ENCODE measurements around the gene GDF9.
"Not testable (repeated sequence)": the region's sequence is repeated elsewhere in the genome, so short reads cannot be mapped to it uniquely, and the experiment has no call there.

GDF9 gene

GRCh38 chr5:132873930-132874271, 7.6 kb upstream of the GDF9 start:
- DNase-seq (ENCODE audit: extremely low spot score, insufficient read length, low read depth) (no peak), FAIRE-seq (no peak)

GRCh38 chr5:132873119-132873929, 7.1 kb upstream of the GDF9 start, which contains the start of gene LEAP2:
Gene LEAP2, plus strand, starts transcription at chr5:132873668. Its CDS starts 27 bp downstream, at chr5:132873695.
- FAIRE-seq (no peak), DNase-seq (ENCODE audit: extremely low spot score, insufficient read length, low read depth) (no peak)

DNA sequence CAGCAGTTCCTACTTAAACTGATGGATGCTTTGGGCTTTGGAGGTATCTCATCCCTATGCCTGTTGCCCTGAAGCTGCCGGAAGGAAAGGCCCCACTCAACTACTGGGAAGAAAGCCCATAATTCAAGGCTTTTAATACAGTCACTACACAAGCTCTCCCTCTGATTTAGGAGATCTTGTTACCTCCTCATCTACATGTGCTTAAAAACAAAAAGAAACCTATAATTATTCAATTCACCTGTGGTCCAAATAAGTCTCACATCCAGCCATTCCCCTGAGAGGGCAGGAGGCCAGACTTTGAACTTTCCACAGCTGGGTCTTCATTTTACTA, 6.5 kb upstream of the GDF9 start:
- DNase-seq (ENCODE audit: extremely low spot score, insufficient read length, low read depth) (no peak), FAIRE-seq (no peak)

- DNase-seq (ENCODE audit: extremely low spot score, insufficient read length, low read depth) (no peak), FAIRE-seq (no peak)
Measured at GRCh38 chr5:132871459-132872284, 5.4 kb upstream of the GDF9 start.

DNA sequence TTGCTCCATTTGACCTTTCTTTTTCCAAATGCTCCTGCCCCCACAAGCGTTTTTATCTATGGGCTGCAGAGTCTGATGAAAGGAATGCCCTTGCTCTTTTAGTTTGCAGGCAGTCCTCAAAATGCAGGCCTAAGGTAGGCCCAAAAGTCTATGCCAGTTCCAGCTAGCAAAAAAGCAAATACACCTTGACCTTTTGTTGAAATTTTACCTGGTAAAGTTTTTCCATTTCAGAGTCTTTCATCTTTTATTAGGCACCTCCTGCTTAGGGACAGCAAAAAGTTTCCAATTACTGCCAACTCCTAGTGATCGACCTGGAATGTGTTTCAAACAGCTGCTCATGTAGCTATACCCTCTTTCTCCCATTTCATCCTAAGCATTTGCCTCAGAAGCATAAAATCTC, 4.5 kb upstream of the GDF9 start:
- DNase-seq (ENCODE audit: extremely low spot score, insufficient read length, low read depth) (no peak), FAIRE-seq (no peak)

- DNase-seq (ENCODE audit: extremely low spot score, insufficient read length, low read depth) (no peak), FAIRE-seq (no peak)
Measured at GRCh38 chr5:132868754-132869153, 2.5 kb upstream of the GDF9 start.

GRCh38 chr5:132867046-132867451, 780 bp upstream of the GDF9 start:
- DNase-seq (ENCODE audit: extremely low spot score, insufficient read length, low read depth) (no peak), FAIRE-seq (no peak)

- DNase-seq (ENCODE audit: extremely low spot score, insufficient read length, low read depth) (no peak), FAIRE-seq (no peak)
Measured at GRCh38 chr5:132865668-132866341, 464 bp downstream of the GDF9 start.

GRCh38 chr5:132860742-132861141, 5.5 kb downstream of the GDF9 start:
- no peak for DNase-seq (ENCODE audit: extremely low spot score, insufficient read length, low read depth)
- FAIRE-seq: no peak

- FAIRE-seq: no peak
- DNase-seq (ENCODE audit: extremely low spot score, insufficient read length, low read depth): no peak
Measured at GRCh38 chr5:132859889-132860437, 6.3 kb downstream of the GDF9 start.

- DNase-seq (ENCODE audit: extremely low spot score, insufficient read length, low read depth) (no peak), FAIRE-seq (no peak)
Measured at GRCh38 chr5:132856011-132856410, 10.3 kb downstream of the GDF9 start.

- not testable (repeated sequence) for FAIRE-seq; DNase-seq (ENCODE audit: extremely low spot score, insufficient read length, low read depth)
Measured at GRCh38 chr5:132854992-132855391, 11.3 kb downstream of the GDF9 start.

- no peak for FAIRE-seq
Measured at GRCh38 chr5:132854301-132854700, 12.0 kb downstream of the GDF9 start.

GRCh38 chr5:132853790-132854189, 12.5 kb downstream of the GDF9 start:
- FAIRE-seq: no peak

More at GRCh38 chr5:132854301-132854700, 12.0 kb downstream of the GDF9 start:
- no peak for DNase-seq (ENCODE audit: extremely low spot score, insufficient read length, low read depth)

GRCh38 chr5:132853323-132853722, 12.9 kb downstream of the GDF9 start:
- DNase-seq (ENCODE audit: extremely low spot score, insufficient read length, low read depth) (no peak), FAIRE-seq (no peak)

More at GRCh38 chr5:132853790-132854189, 12.5 kb downstream of the GDF9 start:
- DNase-seq (ENCODE audit: extremely low spot score, insufficient read length, low read depth): no peak

GRCh38 chr5:132850066-132850465, 16.2 kb downstream of the GDF9 start:
- FAIRE-seq: no peak
- no peak for DNase-seq (ENCODE audit: extremely low spot score, insufficient read length, low read depth)

GRCh38 chr5:132849347-132849746, 16.9 kb downstream of the GDF9 start:
- DNase-seq (ENCODE audit: extremely low spot score, insufficient read length, low read depth) (no peak), FAIRE-seq (no peak)

GRCh38 chr5:132848270-132848669, 18.0 kb downstream of the GDF9 start:
- FAIRE-seq: no peak
- no peak for DNase-seq (ENCODE audit: extremely low spot score, insufficient read length, low read depth)

GRCh38 chr5:132841305-132841704, 25.0 kb downstream of the GDF9 start:
- no peak for FAIRE-seq
- no peak for DNase-seq (ENCODE audit: extremely low spot score, insufficient read length, low read depth)

- no peak for DNase-seq (ENCODE audit: extremely low spot score, insufficient read length, low read depth)
Measured at GRCh38 chr5:132840896-132841295, 25.4 kb downstream of the GDF9 start.

More at GRCh38 chr5:132840896-132841295, 25.4 kb downstream of the GDF9 start:
- no peak for FAIRE-seq

Measured in GM18507 (cell line).